ENCODE data around the gene OCSTAMP.

DNA sequence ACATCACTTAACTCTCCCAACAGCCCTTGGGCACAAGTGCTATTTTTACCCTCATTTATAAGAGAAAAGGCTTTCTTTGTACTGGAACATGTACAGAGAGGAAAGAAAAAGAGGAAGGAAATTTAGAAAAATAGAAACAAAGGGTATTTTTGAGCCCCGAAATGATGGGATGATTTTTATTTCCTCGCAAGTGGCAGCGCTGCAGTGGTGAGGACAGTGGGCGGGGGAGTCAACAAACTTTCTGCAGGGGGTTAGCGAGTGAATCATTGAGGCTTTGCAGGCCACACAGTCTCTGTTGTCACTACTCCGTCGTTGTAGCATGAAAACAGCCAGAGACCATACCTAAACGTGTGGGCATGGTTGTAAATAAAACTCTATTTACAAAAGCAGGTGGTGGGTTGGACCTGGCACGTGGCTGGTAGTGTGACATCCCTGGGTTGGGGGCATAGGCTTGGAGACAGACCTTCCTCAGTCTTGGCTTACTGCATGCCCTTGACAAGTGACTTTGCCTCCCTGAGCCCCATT is 25.5 kb upstream of the OCSTAMP start:
- TF ChIP-seq, protein P1, sequence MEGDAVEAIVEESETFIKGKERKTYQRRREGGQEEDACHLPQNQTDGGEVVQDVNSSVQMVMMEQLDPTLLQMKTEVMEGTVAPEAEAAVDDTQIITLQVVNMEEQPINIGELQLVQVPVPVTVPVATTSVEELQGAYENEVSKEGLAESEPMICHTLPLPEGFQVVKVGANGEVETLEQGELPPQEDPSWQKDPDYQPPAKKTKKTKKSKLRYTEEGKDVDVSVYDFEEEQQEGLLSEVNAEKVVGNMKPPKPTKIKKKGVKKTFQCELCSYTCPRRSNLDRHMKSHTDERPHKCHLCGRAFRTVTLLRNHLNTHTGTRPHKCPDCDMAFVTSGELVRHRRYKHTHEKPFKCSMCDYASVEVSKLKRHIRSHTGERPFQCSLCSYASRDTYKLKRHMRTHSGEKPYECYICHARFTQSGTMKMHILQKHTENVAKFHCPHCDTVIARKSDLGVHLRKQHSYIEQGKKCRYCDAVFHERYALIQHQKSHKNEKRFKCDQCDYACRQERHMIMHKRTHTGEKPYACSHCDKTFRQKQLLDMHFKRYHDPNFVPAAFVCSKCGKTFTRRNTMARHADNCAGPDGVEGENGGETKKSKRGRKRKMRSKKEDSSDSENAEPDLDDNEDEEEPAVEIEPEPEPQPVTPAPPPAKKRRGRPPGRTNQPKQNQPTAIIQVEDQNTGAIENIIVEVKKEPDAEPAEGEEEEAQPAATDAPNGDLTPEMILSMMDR (IDR thresholded peaks at IDR 0.05) = no peak
- no peak for TF ChIP-seq POLR2A (IDR thresholded peaks at IDR 0.05)

Data from body of pancreas (tissue), 4 donors.